H1 (cell line): ENCODE results near the gene UNC119B. TPM values are rescaled to one million over a fixed set of nuclear protein-coding genes. Genes with fewer than 3 reads are reported as not detected.

Experiments used
- CTCF ChIA-PET: fragments of 300-600 bp; sonication (Branson Sonifier 250); formaldehyde crosslinking; loops from one replicate; lab custom pipeline; 2021; ENCODE audit not compliant: partially characterized antibody; lab: Charles Lee
- POLR2A ChIA-PET: fragments of 300-600 bp; sonication (Branson Sonifier 250); formaldehyde crosslinking; loops from one replicate; lab custom pipeline; 2021; ENCODE audit warnings: inconsistent platforms; ENCODE audit not compliant: partially characterized antibody; lab: Charles Lee
- DNase-seq, 2 experiments: peaks; one replicate each; pipeline versions ENCODE4 v3.0.0 to v3.0.0-alpha.2; 2010 to 2022; ENCODE audit warnings: low spot score in 2 of 2, low read depth in 1 of 2, mixed read lengths in 1 of 2
- FAIRE-seq: peaks from 2 replicates; lab custom pipeline; 2011; peaks lifted over from hg19 to GRCh38; lab: Jason Lieb, UNC
- H2AFZ ChIP-seq: 2 replicates; pipeline ENCODE4 v1.8.1; 2012; ENCODE audit warnings: low read length, inconsistent platforms
- H2AK5ac ChIP-seq: 2 replicates; pipeline ENCODE4 v1.6.1; 2013; ENCODE audit warnings: low read depth, low read length
- H2BK120ac ChIP-seq: replicated peaks from 2 replicates; pipeline ENCODE3; 2013; ENCODE audit warnings: low read depth, low read length, inconsistent platforms
- H2BK12ac ChIP-seq: 2 replicates; pipeline ENCODE4 v1.6.1; 2013; ENCODE audit warnings: low read depth, low read length
- H2BK15ac ChIP-seq: 2 replicates; pipeline ENCODE4 v1.6.1; 2013; ENCODE audit warnings: low read length
- H2BK20ac ChIP-seq: 2 replicates; pipeline ENCODE4 v1.6.1; 2013; ENCODE audit warnings: low read length
- H2BK5ac ChIP-seq: 2 replicates; pipeline ENCODE4 v1.6.1; 2013; ENCODE audit warnings: low read depth, low read length
- H3K14ac ChIP-seq: 2 replicates; pipeline ENCODE4 v1.6.1; 2013; ENCODE audit warnings: inconsistent platforms; ENCODE audit not compliant: insufficient read length
- H3K18ac ChIP-seq: 2 replicates; pipeline ENCODE4 v1.6.1; 2013; ENCODE audit warnings: low read length; ENCODE audit errors: extremely low read depth
- H3K23ac ChIP-seq: 2 replicates; pipeline ENCODE4 v1.6.1; 2013; ENCODE audit warnings: inconsistent platforms; ENCODE audit not compliant: insufficient read length
- H3K23me2 ChIP-seq: 2 replicates; pipeline ENCODE4 v1.6.1; 2013; ENCODE audit warnings: low read depth, low read length
- H3K27ac ChIP-seq: 2 replicates; pipeline ENCODE4 v1.6.1; 2011; ENCODE audit warnings: low read depth, low read length, inconsistent platforms
- H3K27me3 ChIP-seq, 4 experiments: replicated peaks in 1 of 4; 1 replicate in 1 of 4; 2 replicates in 3 of 4; pipeline versions ENCODE4 v1.6.1 to v1.8.1; 2011 to 2013; ENCODE audit warnings: low read length in 3 of 4, mild to moderate bottlenecking in 3 of 4, inconsistent platforms in 2 of 4, mixed read lengths in 2 of 4, moderate library complexity in 1 of 4; ENCODE audit not compliant: control insufficient read depth in 3 of 4, insufficient read depth in 3 of 4; ENCODE audit errors: extremely low read depth in 1 of 4
- H3K36me3 ChIP-seq, 4 experiments: 2 replicates each; pipeline versions ENCODE4 v1.6.1 to v1.8.1; 2011 to 2013; ENCODE audit warnings: mild to moderate bottlenecking in 4 of 4, low read length in 3 of 4, moderate library complexity in 2 of 4, control low read depth in 1 of 4, inconsistent platforms in 1 of 4; ENCODE audit not compliant: insufficient read depth in 4 of 4, control insufficient read depth in 2 of 4
- H3K4ac ChIP-seq: replicated peaks from 2 replicates; pipeline ENCODE3; 2013; ENCODE audit warnings: low read length, low read depth, mixed read lengths, inconsistent platforms; ENCODE audit not compliant: insufficient read length
- H3K4me1 ChIP-seq, 4 experiments: replicated peaks in 1 of 4; 1 replicate in 1 of 4; 2 replicates in 3 of 4; pipeline versions ENCODE4 v1.6.1 to v1.8.1; 2011 to 2013; ENCODE audit warnings: low read length in 3 of 4, inconsistent platforms in 2 of 4, mixed read lengths in 1 of 4; ENCODE audit not compliant: insufficient read depth in 4 of 4, control insufficient read depth in 3 of 4
- H3K4me2 ChIP-seq, 2 experiments: 2 replicates each; pipeline versions ENCODE4 v1.6.1 to v1.8.1; 2011 to 2013; ENCODE audit warnings: low read depth in 2 of 2, low read length in 2 of 2, control low read depth in 1 of 2, inconsistent platforms in 1 of 2, mild to moderate bottlenecking in 1 of 2; ENCODE audit not compliant: insufficient read depth in 1 of 2
- H3K4me3 ChIP-seq, 4 experiments: fragments of 200-600, 300-600 bp in 1 of 4; sonication (generic), shearing (Covaris generic), sonication (Bioruptor Twin) in 1 of 4; 2 replicates each; pipeline versions ENCODE4 v1.5.1 to v1.8.1; 2011 to 2016; ENCODE audit warnings: low read length in 4 of 4, low read depth in 3 of 4, control low read depth in 2 of 4, inconsistent platforms in 2 of 4, mild to moderate bottlenecking in 2 of 4, mixed read lengths in 1 of 4, moderate library complexity in 1 of 4; ENCODE audit not compliant: insufficient read depth in 2 of 4; ENCODE audit errors: extremely low read depth in 1 of 4
- H3K56ac ChIP-seq: replicated peaks from 2 replicates; pipeline ENCODE3; 2013; ENCODE audit warnings: low read depth, mild to moderate bottlenecking, mixed read lengths, low read length, inconsistent platforms; ENCODE audit not compliant: insufficient read length
- H3K79me1 ChIP-seq: 2 replicates; pipeline ENCODE4 v1.6.1; 2013; ENCODE audit warnings: low read depth, low read length, control low read depth
- H3K79me2 ChIP-seq, 2 experiments: 2 replicates each; pipeline versions ENCODE4 v1.6.1 to v1.8.1; 2012 to 2013; ENCODE audit warnings: low read length in 2 of 2, mild to moderate bottlenecking in 2 of 2, inconsistent platforms in 1 of 2; ENCODE audit not compliant: insufficient read depth in 2 of 2, control insufficient read depth in 1 of 2
- H3K9ac ChIP-seq, 4 experiments: replicated peaks in 1 of 4; 1 replicate in 1 of 4; 2 replicates in 3 of 4; pipeline versions ENCODE4 v1.6.1 to v1.8.1; 2011 to 2013; ENCODE audit warnings: low read depth in 3 of 4, low read length in 3 of 4, control low read depth in 2 of 4, mild to moderate bottlenecking in 2 of 4, moderate library complexity in 2 of 4, inconsistent platforms in 1 of 4; ENCODE audit errors: extremely low read depth in 1 of 4
- H3K9me3 ChIP-seq, 2 experiments: 2 replicates each; pipeline versions ENCODE4 v1.6.1 to v1.8.1; 2012 to 2013; ENCODE audit warnings: mild to moderate bottlenecking in 2 of 2, moderate library complexity in 2 of 2, control low read depth in 1 of 2, inconsistent platforms in 1 of 2, low read depth in 1 of 2, low read length in 1 of 2, mixed read lengths in 1 of 2; ENCODE audit not compliant: insufficient read depth in 2 of 2
- H4K20me1 ChIP-seq, 2 experiments: replicated peaks in 1 of 2; 2 replicates each; pipeline versions ENCODE3 to v1.8.1; 2011 to 2013; ENCODE audit warnings: inconsistent platforms in 2 of 2, low read length in 2 of 2, mild to moderate bottlenecking in 1 of 2; ENCODE audit not compliant: insufficient read depth in 2 of 2, control insufficient read depth in 1 of 2
- H4K5ac ChIP-seq: 2 replicates; pipeline ENCODE4 v1.6.1; 2013; ENCODE audit warnings: low read length, low read depth, mixed read lengths, inconsistent platforms; ENCODE audit not compliant: insufficient read length
- H4K8ac ChIP-seq: 2 replicates; pipeline ENCODE4 v1.8.0; 2013; ENCODE audit warnings: mild to moderate bottlenecking, moderate library complexity, low read length, inconsistent platforms; ENCODE audit not compliant: insufficient read depth; ENCODE audit errors: extremely low read depth
- H4K91ac ChIP-seq: replicated peaks from 2 replicates; pipeline ENCODE3; 2013; ENCODE audit warnings: low read length, mixed read lengths, inconsistent platforms; ENCODE audit not compliant: insufficient read length
- ASH2L ChIP-seq: fragments of 200-600, 300-600 bp; sonication (generic); IDR thresholded peaks from one replicate; pipeline ENCODE4 v1.7.1; 2017; ENCODE audit warnings: low read length
- CHD1 ChIP-seq: IDR thresholded peaks from 2 replicates; pipeline ENCODE4 v1.6.1; 2012; ENCODE audit warnings: low read depth, low read length, improper control_type of control experiment
- CREB1 ChIP-seq: IDR thresholded peaks from 2 replicates; pipeline ENCODE4 v1.6.1; 2012; ENCODE audit warnings: inconsistent platforms
- CTCF ChIP-seq, 3 experiments: IDR thresholded peaks; 1 replicate in 2 of 3; 2 replicates in 1 of 3; pipeline versions ENCODE4 v1.5.1 to v1.6.1; 2011; ENCODE audit warnings: low read length in 3 of 3, mild to moderate bottlenecking in 3 of 3, inconsistent platforms in 2 of 3, low read depth in 1 of 3, moderate library complexity in 1 of 3; ENCODE audit not compliant: insufficient read depth in 1 of 3; ENCODE audit errors: control extremely low read depth in 1 of 3
- FOSL1 ChIP-seq: IDR thresholded peaks from 2 replicates; pipeline ENCODE4 v1.6.1; 2011; ENCODE audit warnings: mild to moderate bottlenecking, low read depth, low read length, moderate library complexity; ENCODE audit not compliant: insufficient read depth
- GTF2F1 ChIP-seq: IDR thresholded peaks from 2 replicates; pipeline ENCODE4 v1.6.1; 2012; ENCODE audit warnings: low read depth, low read length, improper control_type of control experiment, borderline replicate concordance
- HDAC6 ChIP-seq: IDR thresholded peaks from one replicate; pipeline ENCODE4 v1.7.1; 2012; ENCODE audit warnings: low read depth, mild to moderate bottlenecking, inconsistent platforms, low read length, moderate library complexity
- JUND ChIP-seq: IDR thresholded peaks from 2 replicates; pipeline ENCODE4 v1.6.1; 2011; ENCODE audit warnings: mild to moderate bottlenecking, improper control_type of control experiment, low read length
- POU5F1 ChIP-seq: IDR thresholded peaks from 2 replicates; pipeline ENCODE4 v1.6.1; 2011; ENCODE audit warnings: low read depth, mild to moderate bottlenecking, low read length, moderate library complexity
- SAP30 ChIP-seq: fragments of 300-600 bp; sonication (generic); IDR thresholded peaks from 2 replicates; pipeline ENCODE4 v1.7.1; 2012; ENCODE audit warnings: low read length, moderate library complexity, mild to moderate bottlenecking, inconsistent platforms; ENCODE audit not compliant: insufficient read depth, insufficient replicate concordance
- YY1 ChIP-seq: IDR thresholded peaks from 2 replicates; pipeline ENCODE4 v1.6.1; 2011; ENCODE audit warnings: low read depth, mild to moderate bottlenecking, low read length
- WGBS, 2 experiments: shearing (Covaris generic) in 1 of 2; methylation state at CpG; one replicate each; pipeline versions ENCODE4 v1.1.6 to v1.1.7; 2013 to 2015; ENCODE audit warnings: low lambda C conversion rate in 2 of 2, mixed read lengths in 2 of 2, inconsistent platforms in 1 of 2, low coverage in 1 of 2, missing lambda C conversion rate in 1 of 2; ENCODE audit not compliant: insufficient replicate concordance in 2 of 2, insufficient coverage in 1 of 2, insufficient read length in 1 of 2; ENCODE audit errors: extremely low coverage in 1 of 2, missing lambda C conversion rate in 1 of 2; 5-methylcytosine and 5-hydroxymethylcytosine counted together
- polyA plus RNA-seq, 7 experiments: library from polyadenylated mRNA; depleted of rRNA in 3 of 7; stranded (reverse) in 5 of 7; unstranded in 2 of 7; fragments of >200 nt in 5 of 7; fragments of 200-250 nt in 2 of 7; gene quantifications; 1 replicate in 5 of 7; 2 replicates in 1 of 7; 4 replicates in 1 of 7; pipeline versions ENCODE4 v1.2.1 to v1.2.3, GENCODE V29; 2011 to 2013; ENCODE audit warnings: missing spikeins in 2 of 7, mixed read lengths in 2 of 7
- total RNA-seq: library from RNA; stranded (reverse); fragmentation: NEBNext Ultra II Directional; extraction: Animal tissue kit (Norgen Biotek cat#: 25700); gene quantifications from 2 replicates; pipeline ENCODE4 v1.2.1, GENCODE V29; 2021

The UNC119B gene
- total and polyA plus RNA-seq, 2 of the 8 experiments (the other 6 are each of a cell fraction or from before 2014, with no cell fraction given), result 40.5 to 50.1 TPM

DNA sequence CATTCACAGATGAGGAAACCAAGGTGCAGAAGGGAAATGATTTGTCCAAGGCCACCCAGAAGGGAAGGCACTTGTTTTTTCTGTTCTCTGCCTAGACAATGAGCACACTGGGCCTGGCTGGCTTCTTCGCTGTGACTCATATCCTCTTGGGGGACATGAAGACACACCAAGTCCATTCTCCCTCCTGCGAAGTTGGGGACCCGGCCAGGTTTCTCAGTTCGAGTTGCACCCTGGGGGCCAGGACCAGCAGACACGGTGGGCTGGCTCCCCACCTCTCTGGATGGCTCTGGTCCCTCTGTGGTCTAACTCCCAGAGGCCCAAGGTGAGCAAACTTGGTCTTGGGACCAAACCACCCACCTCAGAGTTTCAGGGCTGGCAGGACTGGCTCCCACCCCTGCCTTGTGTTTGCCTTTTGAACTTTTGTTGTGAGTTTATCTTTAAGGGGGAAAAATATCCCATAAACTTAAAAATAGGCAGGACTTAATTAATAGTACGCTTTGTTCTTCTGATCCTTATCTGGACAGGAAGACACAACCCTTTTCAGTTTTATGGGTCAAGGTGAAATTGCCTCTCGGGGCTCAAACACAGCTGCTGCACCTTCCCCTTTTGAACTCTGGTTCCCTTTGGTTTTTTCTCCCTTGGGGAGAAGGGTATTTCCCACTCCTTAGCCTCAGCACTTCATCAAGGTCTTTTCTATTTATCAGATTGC lies 32.3 kb upstream of the UNC119B start:
- H3K4me2 ChIP-seq, result no peak overlapping the region
- CTCF ChIA-PET, result interaction anchor here (0.7 to 10.3 kb wide), 4 partner anchors 9 to 294 kb away, joined by 3 to 83 read pairs (median 3); no protein-coding TSS in a partner anchor
- H2BK120ac ChIP-seq, result no peak overlapping the region
- no peaks in the 10 kb centered on the region for H3K23me2 ChIP-seq
- H3K4me1 ChIP-seq, result peaks cover 0 to 6% (median 0%) of the 10 kb centered on the region in 4 experiments; a peak in 2 of 7 replicates
- WGBS, 2 experiments, result 89% methylated on average over 7 of the region's 7 CpGs; no CpG with 5 or more reads in 1 of the 2 experiments
- no peak overlapping the region for H2BK20ac ChIP-seq
- no peak overlapping the region for H2BK5ac ChIP-seq
- H2BK15ac ChIP-seq, result no peak overlapping the region
- no peak overlapping the region for H4K5ac ChIP-seq
- no peak overlapping the region for H3K27ac ChIP-seq
- no peaks in the 10 kb centered on the region for H3K79me1 ChIP-seq
- no peak overlapping the region for H3K9ac ChIP-seq
- H3K18ac ChIP-seq, result no peak overlapping the region
- H3K9me3 ChIP-seq, result no peaks in the 10 kb centered on the region
- no peak overlapping the region for H3K56ac ChIP-seq
- H3K36me3 ChIP-seq, result no peaks in the 10 kb centered on the region
- H4K20me1 ChIP-seq, result no peaks in the 10 kb centered on the region
- no peak overlapping the region for H4K91ac ChIP-seq
- no peaks in the 10 kb centered on the region for H3K27me3 ChIP-seq
- no peak overlapping the region for H3K23ac ChIP-seq
- no peak overlapping the region for H3K4me3 ChIP-seq
- no peak overlapping the region for H2AFZ ChIP-seq
- no peak overlapping the region for H4K8ac ChIP-seq
- no peak overlapping the region for H3K4ac ChIP-seq
- H3K79me2 ChIP-seq, result no peaks in the 10 kb centered on the region
- no peak for FAIRE-seq
- POLR2A ChIA-PET, result interaction anchor here (1.3 to 1.5 kb wide), 2 partner anchors 32 to 33 kb away, joined by 3 read pairs; no protein-coding TSS in a partner anchor
- DNase-seq, result peak in 1 of 2 experiments; percentile 41
- H2AK5ac ChIP-seq, result no peak overlapping the region
- H3K14ac ChIP-seq, result no peak overlapping the region
- H2BK12ac ChIP-seq, result no peak overlapping the region; the same call in 1 of the 2 replicates
- TF ChIP-seq CHD1, result no peak
- TF ChIP-seq CTCF (IDR thresholded peaks at IDR 0.05; ENCODE audit: control extremely low read depth in 1 of 3, insufficient read depth in 1 of 3, low read depth in 1 of 3, low read length in 3 of 3), result no peak
- no peak for TF ChIP-seq YY1
- TF ChIP-seq ASH2L, result no peak
- TF ChIP-seq FOSL1, result no peak
- no peak for TF ChIP-seq POU5F1
- TF ChIP-seq JUND, result no peak
- TF ChIP-seq GTF2F1, result no peak
- TF ChIP-seq SAP30, result no peak
- TF ChIP-seq HDAC6, result no peak
- no peak for TF ChIP-seq CREB1
